Measurements from ENCODE around the gene ZNF804B. TPM values are rescaled to one million over a fixed set of nuclear protein-coding genes. Genes with fewer than 3 reads are reported as not detected.

The ZNF804B gene
- total RNA-seq, 1 experiment from 2014 or later = not detected

DNA sequence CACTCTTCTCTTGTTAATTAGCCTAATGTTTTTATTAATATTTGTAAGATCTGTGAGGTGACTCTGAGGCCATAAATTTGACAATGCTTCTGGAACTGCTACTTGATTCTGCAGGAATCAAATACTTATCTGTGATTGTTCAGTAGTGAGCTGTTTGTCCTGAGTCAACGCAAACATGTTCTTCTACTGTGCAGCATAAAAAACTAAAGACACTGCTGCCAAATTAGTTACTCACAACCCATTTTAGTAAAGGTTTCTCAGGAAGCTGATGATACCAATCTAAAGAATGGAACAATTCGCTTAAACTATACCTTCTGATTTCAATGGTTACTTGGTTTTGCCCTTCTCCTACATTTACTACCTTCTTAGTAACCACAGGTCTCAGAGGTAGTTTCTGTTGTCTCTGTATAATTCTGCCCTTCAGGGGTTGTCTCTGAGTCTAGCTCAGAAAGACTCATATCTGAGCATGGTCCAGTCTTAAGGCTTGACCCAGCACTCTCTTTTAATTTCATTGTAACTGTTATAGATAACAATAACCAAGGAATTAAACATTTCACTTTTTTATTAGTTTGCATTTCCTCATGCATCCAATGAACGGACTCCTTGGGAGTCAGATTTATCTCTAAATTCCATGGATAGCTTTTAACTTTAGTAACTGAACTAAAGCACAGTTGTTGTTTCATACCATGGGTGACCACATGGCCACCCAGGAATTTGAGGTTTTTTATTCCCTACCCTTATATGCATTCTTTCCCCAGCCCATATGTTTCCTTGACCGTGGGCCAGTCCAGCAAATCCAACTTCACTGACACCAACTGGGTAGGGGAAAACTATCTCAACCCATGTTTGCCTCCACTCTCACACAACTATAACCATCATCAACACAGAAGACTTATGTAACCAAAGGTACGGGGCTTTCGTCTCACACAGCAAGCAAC lies 345.5 kb downstream of the ZNF804B start:
- H3K4me1 ChIP-seq (ENCODE audit: insufficient read depth, low read length) = no peaks in the 10 kb centered on the region; the same call in 1 of the 2 replicates
- H3K14ac ChIP-seq (ENCODE audit: insufficient read depth, low read length) = no peak overlapping the region
- TF ChIP-seq, protein P1, sequence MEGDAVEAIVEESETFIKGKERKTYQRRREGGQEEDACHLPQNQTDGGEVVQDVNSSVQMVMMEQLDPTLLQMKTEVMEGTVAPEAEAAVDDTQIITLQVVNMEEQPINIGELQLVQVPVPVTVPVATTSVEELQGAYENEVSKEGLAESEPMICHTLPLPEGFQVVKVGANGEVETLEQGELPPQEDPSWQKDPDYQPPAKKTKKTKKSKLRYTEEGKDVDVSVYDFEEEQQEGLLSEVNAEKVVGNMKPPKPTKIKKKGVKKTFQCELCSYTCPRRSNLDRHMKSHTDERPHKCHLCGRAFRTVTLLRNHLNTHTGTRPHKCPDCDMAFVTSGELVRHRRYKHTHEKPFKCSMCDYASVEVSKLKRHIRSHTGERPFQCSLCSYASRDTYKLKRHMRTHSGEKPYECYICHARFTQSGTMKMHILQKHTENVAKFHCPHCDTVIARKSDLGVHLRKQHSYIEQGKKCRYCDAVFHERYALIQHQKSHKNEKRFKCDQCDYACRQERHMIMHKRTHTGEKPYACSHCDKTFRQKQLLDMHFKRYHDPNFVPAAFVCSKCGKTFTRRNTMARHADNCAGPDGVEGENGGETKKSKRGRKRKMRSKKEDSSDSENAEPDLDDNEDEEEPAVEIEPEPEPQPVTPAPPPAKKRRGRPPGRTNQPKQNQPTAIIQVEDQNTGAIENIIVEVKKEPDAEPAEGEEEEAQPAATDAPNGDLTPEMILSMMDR (conservative IDR thresholded peaks at IDR 0.05) = no peak
- H3K9ac ChIP-seq (ENCODE audit: extremely low read depth, insufficient read length, low read length) = no peak overlapping the region
- no peak overlapping the region for H3T11ph ChIP-seq (ENCODE audit: low read length)
- no peaks in the 10 kb centered on the region for H3K79me2 ChIP-seq (ENCODE audit: insufficient read depth, low read length)
- H2AFZ ChIP-seq (ENCODE audit: low read length) = no peak overlapping the region
- no peak overlapping the region for H3K4me2 ChIP-seq (ENCODE audit: insufficient read depth, insufficient read length, low read length)
- H2BK20ac ChIP-seq (ENCODE audit: low read depth, low read length, poor library complexity, severe bottlenecking) = no peak overlapping the region
- no peaks in the 10 kb centered on the region for H3K27me3 ChIP-seq (ENCODE audit: insufficient read depth, low read length)
- no peaks in the 10 kb centered on the region for H3K23me2 ChIP-seq (ENCODE audit: insufficient read length, low read depth, low read length, poor library complexity, severe bottlenecking)
- no peak for DNase-seq
- H4K5ac ChIP-seq (ENCODE audit: insufficient read length, low read depth, low read length) = no peak overlapping the region
- H3K4ac ChIP-seq (ENCODE audit: low read depth, low read length) = no peak overlapping the region
- H2AK5ac ChIP-seq (ENCODE audit: insufficient read length, low read length) = peak overlapping the region; percentile 75
- peaks cover 15 to 29% of the 10 kb centered on the region in 2 experiments for H3K4me1 Mint-ChIP-seq
- no peak overlapping the region for H3K23ac ChIP-seq (ENCODE audit: insufficient read length, low read depth, low read length)
- H4K20me1 ChIP-seq (ENCODE audit: control insufficient read depth, insufficient read depth, insufficient read length) = no peaks in the 10 kb centered on the region
- no peaks in the 10 kb centered on the region for H3K27me3 Mint-ChIP-seq (ENCODE audit: low read depth)
- WGBS (ENCODE audit: extremely low coverage, insufficient read length, low lambda C conversion rate) = no CpG with 5 or more reads among the region's 6 CpGs
- no peak overlapping the region for H2BK12ac ChIP-seq (ENCODE audit: insufficient read length, low read depth, low read length)
- no peak overlapping the region for H2BK120ac ChIP-seq (ENCODE audit: low read depth, low read length, poor library complexity, severe bottlenecking)
- H3K9me3 Mint-ChIP-seq = peaks cover 18 to 27% of the 10 kb centered on the region in 2 experiments
- H3K36me3 Mint-ChIP-seq (ENCODE audit: insufficient read depth in 1 of 3, low read depth in 3 of 3) = peaks cover 5 to 26% (median 21%) of the 10 kb centered on the region in 3 experiments; a peak in 5 of 7 replicates
- H2BK5ac ChIP-seq (ENCODE audit: insufficient read length, low read length) = no peak overlapping the region
- peak overlapping the region in 1 of 3 experiments; percentile 30; a peak in 2 of 7 replicates for H3K27ac Mint-ChIP-seq
- H3K79me1 ChIP-seq (ENCODE audit: insufficient read depth, low read depth, low read length, poor library complexity, severe bottlenecking) = no peaks in the 10 kb centered on the region
- H4K8ac ChIP-seq (replicated peaks; ENCODE audit: insufficient read length, low read depth, low read length) = no peak overlapping the region
- H3K9me3 ChIP-seq (ENCODE audit: control insufficient read depth, low read depth, low read length) = no peaks in the 10 kb centered on the region
- no peak overlapping the region for H3K4me3 Mint-ChIP-seq
- peak overlapping the region; percentile 81 for H4K91ac ChIP-seq (ENCODE audit: insufficient read length, low read depth, low read length)
- no peak overlapping the region for H3K56ac ChIP-seq (ENCODE audit: insufficient read length, low read depth, low read length)
- no peak overlapping the region for H3K27ac ChIP-seq (ENCODE audit: insufficient read length, low read depth, low read length)
- no peak overlapping the region for H2BK15ac ChIP-seq (ENCODE audit: low read depth, low read length)
- H3K18ac ChIP-seq (ENCODE audit: insufficient read length, low read depth, low read length) = no peak overlapping the region

Measured in H9 (cell line).